NB4 (cell line): ENCODE results near the gene HECTD4.

Source experiments
- DNase-seq: peaks from one replicate; pipeline ENCODE4 v3.0.0; 2010; ENCODE audit warnings: low read depth
- H3K4me3 ChIP-seq: one replicate; pipeline ENCODE4 v1.5.1; 2011; ENCODE audit warnings: mild to moderate bottlenecking, low read depth, low read length, moderate library complexity
- CTCF ChIP-seq: IDR thresholded peaks from one replicate; pipeline ENCODE4 v1.5.1; 2012; ENCODE audit warnings: low read depth, low read length
- MAX ChIP-seq: IDR thresholded peaks from 2 replicates; pipeline ENCODE4 v1.6.1; 2011; ENCODE audit warnings: low read depth, low read length
- MYC ChIP-seq: IDR thresholded peaks from 2 replicates; pipeline ENCODE4 v1.6.1; 2011; ENCODE audit warnings: low read depth, low read length
- POLR2A ChIP-seq: IDR thresholded peaks from 2 replicates; pipeline ENCODE4 v1.6.1; 2011; ENCODE audit warnings: mild to moderate bottlenecking; ENCODE audit not compliant: insufficient read length; ENCODE audit errors: extremely low read depth

The HECTD4 gene

GRCh38 chr12:112362310-112362709 lies 19.9 kb downstream of the HECTD4 start:
- no peak for TF ChIP-seq CTCF
- TF ChIP-seq POLR2A = no peak
- no peak for TF ChIP-seq MYC
- no peak for TF ChIP-seq MAX
- no peak overlapping the region for H3K4me3 ChIP-seq
- DNase-seq = no peak

GRCh38 chr12:112361271-112361670 lies 21.0 kb downstream of the HECTD4 start:
- no peak for TF ChIP-seq MYC
- TF ChIP-seq MAX = no peak
- TF ChIP-seq CTCF = no peak
- no peak for TF ChIP-seq POLR2A
- no peak for DNase-seq
- no peak overlapping the region for H3K4me3 ChIP-seq

GRCh38 chr12:112359290-112359689 lies 22.9 kb downstream of the HECTD4 start:
- TF ChIP-seq MAX (no peak), MYC (no peak), CTCF (no peak), POLR2A (no peak)
- H3K4me3 ChIP-seq = no peak overlapping the region
- no peak for DNase-seq

GRCh38 chr12:112357214-112357613 lies 25.0 kb downstream of the HECTD4 start:
- TF ChIP-seq MYC (no peak), POLR2A (no peak)
- H3K4me3 ChIP-seq = no peak overlapping the region
- no peak for DNase-seq

GRCh38 chr12:112354399-112354798 lies 27.8 kb downstream of the HECTD4 start:
- TF ChIP-seq MYC = no peak
- TF ChIP-seq MAX = no peak
- TF ChIP-seq CTCF = no peak
- TF ChIP-seq POLR2A = no peak
- no peak overlapping the region for H3K4me3 ChIP-seq
- DNase-seq = peak; percentile 57

- no peak for TF ChIP-seq MYC
- TF ChIP-seq MAX = no peak
- no peak for TF ChIP-seq CTCF
- TF ChIP-seq POLR2A = no peak
- DNase-seq = no peak
These were observed 28.8 kb downstream of the HECTD4 start for GRCh38 chr12:112353393-112353792.

More at GRCh38 chr12:112353393-112353792, 28.8 kb downstream of the HECTD4 start:
- no peak overlapping the region for H3K4me3 ChIP-seq
